ENCODE data around the gene APBA1. TPM values are rescaled to one million over a fixed set of nuclear protein-coding genes. Genes with fewer than 3 reads are reported as not detected.

Gene APBA1
- polyA plus RNA-seq, 3 donors: 1.6 TPM; not detected in 2

GRCh38 chr9:69643098-69643497 is 29.1 kb downstream of the APBA1 start:
- H3K27me3 Mint-ChIP-seq (ENCODE audit: low read depth in 3 of 3): peaks cover 0 to 5% (median 0%) of the 10 kb centered on the region in 3 donors
- no peak overlapping the region for H3K27ac Mint-ChIP-seq
- Histone ChIP-seq H3K9ac (ENCODE audit: insufficient read depth, low read length, poor library complexity, severe bottlenecking) (no peak overlapping the region), H3K4me1 (ENCODE audit: control insufficient read depth in 1 of 2, insufficient read depth in 2 of 2, low read length in 2 of 2) (no peaks in the 10 kb centered on the region), H3K4me2 (replicated peaks; ENCODE audit: extremely low read depth, low read length, poor library complexity, severe bottlenecking) (no peak overlapping the region), H2AFZ (ENCODE audit: insufficient read depth, low read depth, low read length, poor library complexity, severe bottlenecking) (no peak overlapping the region), H4K20me1 (ENCODE audit: insufficient read depth, low read length) (no peaks in the 10 kb centered on the region), H3K79me2 (ENCODE audit: insufficient read depth, low read length) (no peaks in the 10 kb centered on the region), H3K4me3 (replicated peaks in 1 of 3; ENCODE audit: low read depth in 2 of 3, low read length in 3 of 3) (no peak overlapping the region), H3K9me3 (replicated peaks in 1 of 2; ENCODE audit: control insufficient read depth in 1 of 2, insufficient read depth in 1 of 2, low read length in 2 of 2) (no peaks in the 10 kb centered on the region), H3K27me3 (ENCODE audit: control insufficient read depth in 2 of 2, insufficient read depth in 2 of 2, low read length in 2 of 2) (no peaks in the 10 kb centered on the region), H3K27ac (ENCODE audit: low read depth in 1 of 2, low read length in 2 of 2) (no peak overlapping the region), H3K36me3 (replicated peaks in 1 of 2; ENCODE audit: control insufficient read depth in 1 of 2, insufficient read depth in 2 of 2, low read length in 2 of 2) (no peaks in the 10 kb centered on the region)
- H3K4me1 Mint-ChIP-seq: no peaks in the 10 kb centered on the region
- no peak overlapping the region for H3K4me3 Mint-ChIP-seq
- intact Hi-C loops (cut with micrococcal nuclease): no loop called here
- peaks cover 0 to 4% (median 2%) of the 10 kb centered on the region in 7 donors for H3K9me3 Mint-ChIP-seq
- 100% methylated on average over 1 of the region's 1 CpG for WGBS (ENCODE audit: insufficient coverage)
- no peaks in the 10 kb centered on the region for H3K36me3 Mint-ChIP-seq
- no peak for TF ChIP-seq CTCF (IDR thresholded peaks at IDR 0.05)
- DNase-seq: no peak

- no peak overlapping the region for H3K9ac ChIP-seq (ENCODE audit: insufficient read depth, low read length, poor library complexity, severe bottlenecking)
- Mint-ChIP-seq H3K9me3 (peaks cover 0 to 4% (median 2%) of the 10 kb centered on the region in 7 donors), H3K36me3 (no peaks in the 10 kb centered on the region), H3K4me1 (no peaks in the 10 kb centered on the region), H3K27me3 (ENCODE audit: low read depth in 3 of 3) (no peaks in the 10 kb centered on the region), H3K4me3 (no peak overlapping the region), H3K27ac (no peak overlapping the region)
- H3K4me1 ChIP-seq (ENCODE audit: control insufficient read depth in 1 of 2, insufficient read depth in 2 of 2, low read length in 2 of 2): no peaks in the 10 kb centered on the region
- no peaks in the 10 kb centered on the region for H3K79me2 ChIP-seq (ENCODE audit: insufficient read depth, low read length)
- no peaks in the 10 kb centered on the region for H4K20me1 ChIP-seq (ENCODE audit: insufficient read depth, low read length)
- no peak for TF ChIP-seq CTCF (IDR thresholded peaks at IDR 0.05)
- H3K4me2 ChIP-seq (replicated peaks; ENCODE audit: extremely low read depth, low read length, poor library complexity, severe bottlenecking): no peak overlapping the region
- no peak for DNase-seq
- no peak overlapping the region for H3K4me3 ChIP-seq (replicated peaks in 1 of 3; ENCODE audit: low read depth in 2 of 3, low read length in 3 of 3)
- no peak overlapping the region for H2AFZ ChIP-seq (ENCODE audit: insufficient read depth, low read depth, low read length, poor library complexity, severe bottlenecking)
- H3K9me3 ChIP-seq (replicated peaks in 1 of 2; ENCODE audit: control insufficient read depth in 1 of 2, insufficient read depth in 1 of 2, low read length in 2 of 2): no peaks in the 10 kb centered on the region
- no peaks in the 10 kb centered on the region for H3K36me3 ChIP-seq (replicated peaks in 1 of 2; ENCODE audit: control insufficient read depth in 1 of 2, insufficient read depth in 2 of 2, low read length in 2 of 2)
- no peak overlapping the region for H3K27ac ChIP-seq (ENCODE audit: low read depth in 1 of 2, low read length in 2 of 2)
- intact Hi-C loops (cut with micrococcal nuclease): no loop called here
- H3K27me3 ChIP-seq (ENCODE audit: control insufficient read depth in 2 of 2, insufficient read depth in 2 of 2, low read length in 2 of 2): no peaks in the 10 kb centered on the region
These were observed 34.4 kb downstream of the APBA1 start for GRCh38 chr9:69637817-69638200.
